Measurements from ENCODE around the gene DPP4. TPM values are rescaled to one million over a fixed set of nuclear protein-coding genes. Genes with fewer than 3 reads are reported as not detected.
A peak's percentile ranks its signal among the peaks of the same experiment; 100 is the strongest.

The DPP4 gene
- total RNA-seq, 4 donors from 2014 or later, result 1.6 to 5.3 (median 3.8) TPM

- Histone ChIP-seq H3K4me1 (peaks cover under 1% of the 10 kb centered on the region), H3K27ac (no peak overlapping the region), H3K4me3 (no peak overlapping the region), H3K27me3 (no peaks in the 10 kb centered on the region), H3K36me3 (no peaks in the 10 kb centered on the region), H3K9me3 (no peaks in the 10 kb centered on the region)
- no peak for DNase-seq (ENCODE audit: low spot score in 2 of 2)
- TF ChIP-seq EP300 (IDR thresholded peaks at IDR 0.05) (no peak), CTCF (IDR thresholded peaks at IDR 0.05) (no peak), POLR2A (IDR thresholded peaks at IDR 0.05) (no peak), POLR2AphosphoS5 (IDR thresholded peaks at IDR 0.05) (no peak)
- WGBS, result 66% methylated on average over 2 of the region's 2 CpGs
Measured at GRCh38 chr2:162084536-162084935, 10.5 kb upstream of the DPP4 start.

GRCh38 chr2:162082681-162083080 lies 8.7 kb upstream of the DPP4 start:
- no peaks in the 10 kb centered on the region for H3K36me3 ChIP-seq
- no peaks in the 10 kb centered on the region for H3K27me3 ChIP-seq
- H3K27ac ChIP-seq, result no peak overlapping the region
- DNase-seq (ENCODE audit: low spot score in 2 of 2), result no peak
- H3K9me3 ChIP-seq, result peaks cover 8% of the 10 kb centered on the region
- no peaks in the 10 kb centered on the region for H3K4me1 ChIP-seq
- H3K4me3 ChIP-seq, result no peak overlapping the region
- no peak for TF ChIP-seq EP300 (IDR thresholded peaks at IDR 0.05)
- TF ChIP-seq POLR2AphosphoS5 (IDR thresholded peaks at IDR 0.05), result no peak
- no peak for TF ChIP-seq POLR2A (IDR thresholded peaks at IDR 0.05)
- TF ChIP-seq CTCF (IDR thresholded peaks at IDR 0.05), result no peak
- WGBS, result 87% methylated on average over 3 of the region's 3 CpGs

- TF ChIP-seq POLR2AphosphoS5 (IDR thresholded peaks at IDR 0.05) (no peak), CTCF (IDR thresholded peaks at IDR 0.05) (no peak), POLR2A (IDR thresholded peaks at IDR 0.05) (no peak), EP300 (IDR thresholded peaks at IDR 0.05) (no peak)
- Histone ChIP-seq H3K9me3 (peaks cover 8% of the 10 kb centered on the region), H3K4me3 (no peak overlapping the region), H3K27me3 (no peaks in the 10 kb centered on the region), H3K36me3 (no peaks in the 10 kb centered on the region), H3K4me1 (no peaks in the 10 kb centered on the region), H3K27ac (no peak overlapping the region)
- WGBS, result 81% methylated on average over 1 of the region's 1 CpG
- DNase-seq (ENCODE audit: low spot score in 2 of 2), result no peak
Measured at GRCh38 chr2:162082036-162082435, 8.0 kb upstream of the DPP4 start.

GRCh38 chr2:162079514-162079913 lies 5.5 kb upstream of the DPP4 start:
- Histone ChIP-seq H3K4me3 (no peak overlapping the region), H3K4me1 (peaks cover under 1% of the 10 kb centered on the region), H3K27me3 (peaks cover 4% of the 10 kb centered on the region), H3K27ac (no peak overlapping the region), H3K36me3 (no peaks in the 10 kb centered on the region), H3K9me3 (peaks cover 8% of the 10 kb centered on the region)
- WGBS, result 73% methylated on average over 2 of the region's 2 CpGs
- DNase-seq (ENCODE audit: low spot score in 2 of 2), result no peak
- TF ChIP-seq POLR2AphosphoS5 (IDR thresholded peaks at IDR 0.05), result no peak
- TF ChIP-seq EP300 (IDR thresholded peaks at IDR 0.05), result no peak
- TF ChIP-seq POLR2A (IDR thresholded peaks at IDR 0.05), result no peak
- no peak for TF ChIP-seq CTCF (IDR thresholded peaks at IDR 0.05)

- 59% methylated on average over 2 of the region's 2 CpGs for WGBS
- no peaks in the 10 kb centered on the region for H3K36me3 ChIP-seq
- H3K9me3 ChIP-seq, result peaks cover 8% of the 10 kb centered on the region
- H3K27ac ChIP-seq, result peak overlapping the region; percentile 79
- no peak for DNase-seq (ENCODE audit: low spot score in 2 of 2)
- peaks cover 22% of the 10 kb centered on the region for H3K4me1 ChIP-seq
- H3K4me3 ChIP-seq, result no peak overlapping the region
- H3K27me3 ChIP-seq, result peaks cover 10% of the 10 kb centered on the region
- TF ChIP-seq POLR2AphosphoS5 (IDR thresholded peaks at IDR 0.05) (peak in 1 of 3 donors; percentile 5), EP300 (IDR thresholded peaks at IDR 0.05) (no peak)
Measured at GRCh38 chr2:162075689-162076132, 1.7 kb upstream of the DPP4 start.
